Uterus (tissue), 4 donors: ENCODE measurements around the gene STPG4. TPM values are rescaled to one million over a fixed set of nuclear protein-coding genes. Genes with fewer than 3 reads are reported as not detected.

Source experiments
- DNase-seq, 2 donors: peaks; one replicate each; pipeline ENCODE4 v3.0.0-alpha.2; 2019 to 2020
- H3K27ac ChIP-seq, 2 donors: fragments of 200-600 bp; sonication (generic); 1 replicate in 1 of 2; 2 replicates in 1 of 2; pipeline ENCODE4 v1.5.1; 2016 to 2018
- H3K27me3 ChIP-seq, 2 donors: fragments of 200-600 bp; sonication (generic); one replicate each; pipeline ENCODE4 v1.5.1; 2018 to 2019; ENCODE audit warnings: control low read depth in 1 of 2
- H3K36me3 ChIP-seq, 2 donors: fragments of 200-600 bp; sonication (generic); one replicate each; pipeline ENCODE4 v1.5.1; 2019; ENCODE audit warnings: control low read depth in 1 of 2
- H3K4me1 ChIP-seq, 2 donors: fragments of 200-600 bp; sonication (generic); one replicate each; pipeline ENCODE4 v1.5.1; 2018 to 2019; ENCODE audit warnings: control low read depth in 1 of 2
- H3K4me3 ChIP-seq, 2 donors: fragments of 200-600 bp; sonication (generic); 1 replicate in 1 of 2; 2 replicates in 1 of 2; pipeline ENCODE4 v1.5.1; 2018 to 2019; ENCODE audit warnings: mild to moderate bottlenecking in 1 of 2
- H3K9me3 ChIP-seq, 2 donors: fragments of 200-600 bp; sonication (generic); one replicate each; pipeline ENCODE4 v1.5.1; 2019; ENCODE audit warnings: control low read depth in 1 of 2
- CTCF ChIP-seq, 4 experiments: fragments of 200-600 bp in 2 of 4; fragments of 450-650 bp in 2 of 4; sonication (generic) in 2 of 4; IDR thresholded peaks; one replicate each; pipeline ENCODE4 v1.5.1; 2016 to 2019; ENCODE audit warnings: antibody characterized with exemption in 4 of 4, mild to moderate bottlenecking in 2 of 4, moderate library complexity in 1 of 4
- POLR2A ChIP-seq, 2 donors: fragments of 450-650 bp; IDR thresholded peaks; one replicate each; pipeline ENCODE4 v1.6.1; 2016; ENCODE audit warnings: antibody characterized with exemption in 2 of 2, mild to moderate bottlenecking in 1 of 2, moderate library complexity in 1 of 2
- intact Hi-C: fragments of 100-400 bp; cut with DNase I; formaldehyde crosslinking; loops from one replicate; pipeline ENCODE4 v1.15.1; 2023; ENCODE audit warnings: low total_unique reads
- total RNA-seq, 4 donors: library from RNA; depleted of rRNA in 3 of 4; stranded (reverse); fragments of >200 nt in 3 of 4; gene quantifications; one replicate each; pipeline versions ENCODE4 v1.1.0 to v1.2.4, GENCODE V29; 2014 to 2023
- donor health status: DM: yes; HTN: yes; CAD: no.

STPG4 gene
- total RNA-seq, 4 donors from 2014 or later = 1.0 TPM; not detected in 3

DNA sequence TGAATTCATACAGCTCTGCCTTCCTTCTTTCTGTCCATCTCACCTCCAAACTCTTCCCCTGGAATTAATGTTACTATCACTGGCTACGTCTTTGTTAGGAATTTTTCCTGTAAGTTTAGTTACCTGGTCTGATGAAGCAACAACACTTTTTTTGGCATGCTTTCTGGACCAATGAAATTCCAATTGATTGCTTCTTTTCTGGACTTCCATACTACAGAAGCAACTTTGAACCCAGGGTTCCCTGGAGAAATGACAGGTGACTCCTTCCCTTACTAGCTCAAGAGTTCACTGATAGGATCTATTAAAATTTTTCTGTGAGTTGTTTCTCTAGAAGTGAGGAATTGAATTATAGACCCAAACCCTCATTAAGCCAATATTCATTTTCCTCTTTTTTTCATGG, 41.4 kb upstream of the STPG4 start:
- Histone ChIP-seq H3K9me3 (no peaks in the 10 kb centered on the region), H3K36me3 (no peaks in the 10 kb centered on the region), H3K27ac (no peak overlapping the region), H3K4me3 (no peak overlapping the region), H3K27me3 (no peaks in the 10 kb centered on the region), H3K4me1 (peaks cover 0 to 8% of the 10 kb centered on the region in 2 donors)
- DNase-seq = no peak
- TF ChIP-seq CTCF (IDR thresholded peaks at IDR 0.05) = no peak
- TF ChIP-seq POLR2A (IDR thresholded peaks at IDR 0.05) = no peak
- intact Hi-C loops = no loop called here

- intact Hi-C loops = no loop called here
- peaks cover 0 to 8% of the 10 kb centered on the region in 2 donors for H3K4me1 ChIP-seq
- TF ChIP-seq POLR2A (IDR thresholded peaks at IDR 0.05) = no peak
- no peak for TF ChIP-seq CTCF (IDR thresholded peaks at IDR 0.05)
- H3K9me3 ChIP-seq = no peaks in the 10 kb centered on the region
- no peak overlapping the region for H3K27ac ChIP-seq
- no peaks in the 10 kb centered on the region for H3K27me3 ChIP-seq
- H3K4me3 ChIP-seq = no peak overlapping the region
- no peak for DNase-seq
- no peaks in the 10 kb centered on the region for H3K36me3 ChIP-seq
Measured at GRCh38 chr2:47196046-47196445, 40.9 kb upstream of the STPG4 start.

DNA sequence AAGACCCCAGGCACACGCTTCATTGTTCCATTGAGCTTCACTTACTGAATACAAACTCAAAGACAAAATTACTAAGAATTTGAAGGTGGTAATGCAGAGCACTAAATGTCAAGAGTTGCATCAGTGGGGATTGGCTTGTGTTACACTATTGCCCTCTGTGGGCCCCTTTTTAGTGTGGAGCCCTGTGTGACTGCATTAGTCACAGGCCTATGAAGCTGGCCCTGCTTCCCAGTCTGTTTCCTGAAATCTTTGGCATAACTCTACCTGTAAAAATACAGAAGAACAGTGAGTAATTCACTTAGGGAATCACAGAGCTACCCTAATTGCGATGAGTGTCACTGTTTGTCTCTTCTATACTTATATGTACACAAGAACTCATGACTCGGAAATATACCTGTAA, 40.0 kb upstream of the STPG4 start:
- H3K27me3 ChIP-seq = no peaks in the 10 kb centered on the region
- DNase-seq = no peak
- intact Hi-C loops = no loop called here
- no peak overlapping the region for H3K4me3 ChIP-seq
- TF ChIP-seq CTCF (IDR thresholded peaks at IDR 0.05) (no peak), POLR2A (IDR thresholded peaks at IDR 0.05) (no peak)
- H3K36me3 ChIP-seq = no peaks in the 10 kb centered on the region
- H3K9me3 ChIP-seq = no peaks in the 10 kb centered on the region
- peaks cover 0 to 8% of the 10 kb centered on the region in 2 donors for H3K4me1 ChIP-seq
- H3K27ac ChIP-seq = no peak overlapping the region

- Histone ChIP-seq H3K9me3 (no peaks in the 10 kb centered on the region), H3K27ac (no peak overlapping the region), H3K4me3 (no peak overlapping the region), H3K27me3 (no peaks in the 10 kb centered on the region), H3K36me3 (no peaks in the 10 kb centered on the region), H3K4me1 (peaks cover 4 to 8% of the 10 kb centered on the region in 2 donors)
- intact Hi-C loops = no loop called here
- no peak for DNase-seq
- TF ChIP-seq POLR2A (IDR thresholded peaks at IDR 0.05) = no peak
- no peak for TF ChIP-seq CTCF (IDR thresholded peaks at IDR 0.05)
Measured at GRCh38 chr2:47194410-47194809, 39.3 kb upstream of the STPG4 start.

DNA sequence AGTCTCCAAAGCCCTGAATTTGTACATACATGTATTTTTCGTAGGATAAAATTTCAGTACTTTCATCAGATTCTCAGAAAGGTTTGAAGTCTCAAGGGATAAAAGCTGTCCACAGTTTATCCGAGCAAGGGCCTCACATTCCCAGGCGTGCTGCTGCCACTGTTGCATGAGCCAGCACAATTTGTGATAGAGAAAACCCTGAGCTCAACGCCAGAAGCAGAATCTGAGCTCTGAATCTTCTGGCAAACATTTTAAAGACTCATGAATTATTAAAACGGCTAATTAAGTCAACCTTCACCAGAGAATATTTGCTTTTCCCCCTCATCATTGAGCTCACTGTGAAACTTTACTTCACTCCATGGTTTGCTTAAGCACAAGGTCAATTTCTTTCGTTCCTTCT, 38.5 kb upstream of the STPG4 start:
- H3K4me3 ChIP-seq = no peak overlapping the region
- H3K9me3 ChIP-seq = no peaks in the 10 kb centered on the region
- H3K36me3 ChIP-seq = no peaks in the 10 kb centered on the region
- DNase-seq = no peak
- TF ChIP-seq CTCF (IDR thresholded peaks at IDR 0.05) = no peak
- no peak for TF ChIP-seq POLR2A (IDR thresholded peaks at IDR 0.05)
- H3K4me1 ChIP-seq = peaks cover 8% of the 10 kb centered on the region in 2 donors
- peak overlapping the region; percentile 12 to 71 for H3K27ac ChIP-seq
- no peaks in the 10 kb centered on the region for H3K27me3 ChIP-seq
- intact Hi-C loops = no loop called here
